HEK293 (cell line): Measurements from ENCODE around the gene CPEB2.

Source experiments
- GLIS2 ChIP-seq: fragments of 450-650 bp; formaldehyde crosslinking; IDR thresholded peaks from 2 replicates; pipeline ENCODE4 v1.5.1; 2016; ENCODE audit warnings: missing biosample characterization, missing genetic modification characterization
- KLF17 ChIP-seq: fragments of 450-650 bp; formaldehyde crosslinking; IDR thresholded peaks from 2 replicates; pipeline ENCODE4 v1.5.1; 2016; ENCODE audit warnings: missing biosample characterization, missing genetic modification characterization
- KLF9 ChIP-seq: fragments of 450-650 bp; formaldehyde crosslinking; IDR thresholded peaks from 2 replicates; pipeline ENCODE4 v1.5.1; 2016; ENCODE audit warnings: missing biosample characterization, missing genetic modification characterization, low read depth
- PATZ1 ChIP-seq: fragments of 450-650 bp; formaldehyde crosslinking; IDR thresholded peaks from 2 replicates; pipeline ENCODE4 v1.5.1; 2016; ENCODE audit warnings: missing biosample characterization, missing genetic modification characterization
- PRDM10 ChIP-seq: fragments of 450-650 bp; formaldehyde crosslinking; IDR thresholded peaks from 2 replicates; pipeline ENCODE4 v1.5.1; 2016; ENCODE audit warnings: missing biosample characterization, missing genetic modification characterization
- PRDM2 ChIP-seq: fragments of 450-650 bp; formaldehyde crosslinking; IDR thresholded peaks from 2 replicates; pipeline ENCODE4 v1.5.1; 2016; ENCODE audit warnings: missing biosample characterization, missing genetic modification characterization, borderline replicate concordance
- ZBTB17 ChIP-seq: fragments of 450-650 bp; formaldehyde crosslinking; IDR thresholded peaks from 2 replicates; pipeline ENCODE4 v1.5.1; 2016; ENCODE audit warnings: missing biosample characterization, missing genetic modification characterization
- ZBTB20 ChIP-seq: fragments of 450-650 bp; formaldehyde crosslinking; IDR thresholded peaks from 2 replicates; pipeline ENCODE4 v1.5.1; 2016; ENCODE audit warnings: missing biosample characterization, missing genetic modification characterization
- ZIC2 ChIP-seq: fragments of 450-650 bp; formaldehyde crosslinking; IDR thresholded peaks from 2 replicates; pipeline ENCODE4 v1.5.1; 2016; ENCODE audit warnings: missing biosample characterization, missing genetic modification characterization
- ZNF112 ChIP-seq: fragments of 450-650 bp; formaldehyde crosslinking; IDR thresholded peaks from 2 replicates; pipeline ENCODE4 v1.5.0; 2017; ENCODE audit warnings: missing biosample characterization, missing genetic modification characterization
- ZNF169 ChIP-seq: fragments of 450-650 bp; formaldehyde crosslinking; IDR thresholded peaks from 2 replicates; pipeline ENCODE4 v1.5.1; 2016; ENCODE audit warnings: missing biosample characterization, missing genetic modification characterization
- ZNF2 ChIP-seq: fragments of 450-650 bp; formaldehyde crosslinking; IDR thresholded peaks from 2 replicates; pipeline ENCODE4 v1.5.1; 2016; ENCODE audit warnings: missing biosample characterization, missing genetic modification characterization
- ZNF280D ChIP-seq: fragments of 450-650 bp; formaldehyde crosslinking; IDR thresholded peaks from 2 replicates; pipeline ENCODE4 v1.5.1; 2016; ENCODE audit warnings: missing biosample characterization, missing genetic modification characterization
- ZNF391 ChIP-seq: fragments of 450-650 bp; formaldehyde crosslinking; IDR thresholded peaks from 2 replicates; pipeline ENCODE4 v1.5.1; 2016; ENCODE audit warnings: low read depth, missing biosample characterization, missing genetic modification characterization, borderline replicate concordance
- ZNF549 ChIP-seq: fragments of 450-650 bp; IDR thresholded peaks from 2 replicates; pipeline ENCODE4 v1.5.1; 2018; ENCODE audit warnings: missing biosample characterization, missing genetic modification characterization, mild to moderate bottlenecking, inconsistent platforms, moderate library complexity
- ZNF558 ChIP-seq: fragments of 450-650 bp; formaldehyde crosslinking; IDR thresholded peaks from 2 replicates; pipeline ENCODE4 v1.5.1; 2016; ENCODE audit warnings: missing biosample characterization, missing genetic modification characterization
- ZNF560 ChIP-seq: fragments of 450-650 bp; formaldehyde crosslinking; IDR thresholded peaks from 2 replicates; pipeline ENCODE4 v1.5.1; 2017; ENCODE audit warnings: missing biosample characterization, missing genetic modification characterization, borderline replicate concordance
- ZNF600 ChIP-seq: fragments of 450-650 bp; formaldehyde crosslinking; IDR thresholded peaks from 2 replicates; pipeline ENCODE4 v1.5.1; 2016; ENCODE audit warnings: missing biosample characterization, missing genetic modification characterization
- ZNF830 ChIP-seq: fragments of 450-650 bp; IDR thresholded peaks from 2 replicates; pipeline ENCODE4 v1.5.0; 2018; ENCODE audit warnings: missing biosample characterization, missing genetic modification characterization, low read depth, mild to moderate bottlenecking, moderate library complexity

CPEB2 gene

GRCh38 chr4:15001869-15002658, at the start of gene CPEB2 (continued):
- no peak for TF ChIP-seq PRDM2
- TF ChIP-seq KLF9 (tag by site-specific recombination): peak; percentile 47
- no peak for TF ChIP-seq ZNF558 (tag by site-specific recombination)
- no peak; the same call in 1 of the 2 replicates for TF ChIP-seq PRDM10 (tag by site-specific recombination)
- no peak for TF ChIP-seq ZNF169
- peak; percentile 41; the same call in 1 of the 2 replicates for TF ChIP-seq ZNF600
- TF ChIP-seq ZNF280D (tag by site-specific recombination): no peak
- TF ChIP-seq GLIS2 (tag by site-specific recombination): peak; percentile 86
- no peak for TF ChIP-seq ZNF391
- TF ChIP-seq ZBTB17 (tag by site-specific recombination): no peak
- no peak for TF ChIP-seq ZNF112 (tag by site-specific recombination)
- peak; percentile 63 for TF ChIP-seq ZIC2 (tag by site-specific recombination)
- TF ChIP-seq ZNF549 (tag by site-specific recombination): no peak
- TF ChIP-seq ZNF560 (tag by site-specific recombination): no peak
- TF ChIP-seq PATZ1: 0 out of 2 replicates have a peak, but pooled peaks have one; percentile 77
- TF ChIP-seq ZNF2 (tag by site-specific recombination): no peak
- no peak; the same call in 1 of the 2 replicates for TF ChIP-seq KLF17 (tag by site-specific recombination)
- peak; percentile 97 for TF ChIP-seq ZBTB20 (tag by site-specific recombination)
- TF ChIP-seq ZNF830 (tag by site-specific recombination): no peak
